Activated naive CD4-positive, alpha-beta T cell treated with Interleukin-2 at 50 U/mL for 16 hours (primary cell): ENCODE results near the gene GOLGA6L4.
"Not testable (repeated sequence)": the region's sequence is repeated elsewhere in the genome, so short reads cannot be mapped to it uniquely, and the experiment has no call there.

Source experiments
- DNase-seq: peaks from one replicate; pipeline ENCODE4 v3.0.0-alpha.2; 2020

GOLGA6L4 gene, protein sequence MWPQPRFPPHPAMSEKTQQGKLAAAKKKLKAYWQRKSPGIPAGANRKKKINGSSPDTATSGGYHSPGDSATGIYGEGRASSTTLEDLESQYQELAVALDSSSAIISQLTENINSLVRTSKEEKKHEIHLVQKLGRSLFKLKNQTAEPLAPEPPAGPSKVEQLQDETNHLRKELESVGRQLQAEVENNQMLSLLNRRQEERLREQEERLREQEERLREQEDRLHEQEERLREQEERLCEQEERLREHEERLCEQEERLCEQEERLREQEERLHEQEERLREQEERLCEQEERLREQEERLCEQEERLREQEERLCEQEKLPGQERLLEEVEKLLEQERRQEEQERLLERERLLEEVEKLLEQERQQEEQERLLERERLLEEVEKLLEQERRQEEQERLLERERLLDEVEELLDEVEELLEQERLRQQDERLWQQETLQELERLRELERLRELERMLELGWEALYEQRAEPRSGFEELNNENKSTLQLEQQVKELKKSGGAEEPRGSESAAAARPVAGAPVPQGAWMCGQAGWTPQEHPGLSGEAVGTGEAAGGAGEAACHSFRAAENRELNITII

DNA sequence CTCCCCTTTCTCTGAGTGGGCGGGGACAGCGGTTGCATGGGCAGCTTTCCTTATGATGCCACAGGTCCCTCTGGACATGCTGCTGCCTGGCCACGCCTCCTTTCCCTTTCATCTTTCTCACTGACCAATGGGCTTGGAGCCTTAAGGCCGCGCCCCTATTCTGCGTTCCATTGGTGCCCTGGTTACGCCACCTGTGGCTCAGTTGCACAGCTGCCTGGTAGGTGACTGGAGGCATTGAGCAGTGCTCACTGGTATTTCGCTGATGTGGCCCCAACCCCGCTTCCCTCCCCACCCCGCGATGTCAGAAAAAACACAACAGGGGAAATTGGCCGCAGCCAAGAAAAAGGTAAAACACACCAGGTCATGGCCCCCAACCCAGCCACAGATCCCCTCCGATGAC lies at the start of gene GOLGA6L4:
TSS of gene GOLGA6L4 (plus strand) at position 201 of the 400 bp plus-strand sequence. CDS start at position 263, 62 bp downstream.
- DNase-seq, result not testable (repeated sequence)

DNA sequence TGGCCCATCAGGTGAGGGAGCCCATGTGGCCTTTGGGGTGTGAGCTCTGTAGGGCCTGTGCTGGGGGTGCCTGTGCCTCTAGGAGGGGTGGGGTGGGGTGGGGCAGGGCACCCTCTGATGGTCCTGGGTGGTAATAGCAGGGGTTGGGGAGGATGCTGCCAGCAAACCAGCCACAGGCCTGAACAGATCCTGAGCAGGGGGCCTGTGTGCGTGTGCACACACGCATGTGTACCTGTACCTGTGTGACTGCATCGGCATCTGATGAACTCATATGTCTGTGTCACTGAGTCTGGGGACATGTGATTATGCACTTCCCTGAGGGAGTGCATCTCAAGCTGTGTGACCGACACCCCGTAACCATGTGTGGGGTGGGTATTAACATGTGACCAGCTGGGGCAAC lies 42.6 kb upstream of the GOLGA6L4 start:
- DNase-seq, result not testable (repeated sequence)

DNA sequence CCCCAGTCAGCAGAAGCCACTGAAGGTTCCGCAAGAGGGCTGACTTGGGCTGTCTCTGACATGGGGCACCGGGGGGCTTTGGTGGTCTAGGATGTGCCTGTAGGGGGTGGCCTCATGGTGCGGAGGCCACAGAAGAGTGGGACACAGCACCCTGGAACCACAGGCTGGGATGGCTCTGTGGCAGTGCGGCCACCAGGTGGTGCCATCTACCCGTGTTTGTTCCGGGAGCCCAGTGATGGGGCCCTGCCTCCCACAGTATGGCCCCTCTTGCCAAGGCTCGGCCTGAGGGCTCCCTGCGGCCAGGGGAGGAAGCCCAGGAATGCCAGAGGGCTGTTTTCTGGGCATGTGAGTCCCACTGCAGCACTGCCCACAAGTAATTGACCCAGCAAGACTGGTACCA lies 40.0 kb upstream of the GOLGA6L4 start:
- not testable (repeated sequence) for DNase-seq

DNA sequence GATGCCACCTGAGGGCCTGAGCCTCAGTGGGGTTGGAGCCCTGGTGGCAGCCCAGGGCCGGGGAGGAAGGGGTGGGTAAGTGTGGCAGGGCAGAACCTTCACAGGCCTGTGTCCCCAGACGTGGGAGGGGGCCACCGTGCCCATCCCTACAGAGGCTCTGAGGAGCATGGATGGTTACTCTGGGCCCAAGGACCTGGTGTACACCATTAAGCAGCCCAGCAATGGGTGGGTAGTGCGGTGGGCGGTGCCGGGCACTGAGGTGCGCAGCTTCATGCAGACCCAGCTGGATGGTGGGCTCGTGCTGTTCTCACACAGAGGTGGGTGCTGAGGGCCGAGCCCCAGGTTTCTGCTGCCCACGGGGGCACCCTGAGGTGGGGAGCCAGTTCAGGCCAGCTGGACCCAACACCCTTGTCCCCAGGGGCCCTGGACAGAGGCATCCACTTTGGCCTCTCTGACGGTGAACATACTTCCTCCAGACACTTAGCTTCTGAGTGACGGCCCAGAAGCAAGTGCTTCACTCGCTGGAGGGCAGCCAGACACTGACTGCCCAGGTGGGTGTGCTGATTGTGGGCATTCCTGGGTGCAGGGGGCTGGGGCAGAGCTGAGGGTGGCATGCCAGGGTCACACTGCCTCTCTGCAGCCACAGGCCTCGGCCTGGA lies 38.9 kb upstream of the GOLGA6L4 start:
- DNase-seq, result not testable (repeated sequence)

DNA sequence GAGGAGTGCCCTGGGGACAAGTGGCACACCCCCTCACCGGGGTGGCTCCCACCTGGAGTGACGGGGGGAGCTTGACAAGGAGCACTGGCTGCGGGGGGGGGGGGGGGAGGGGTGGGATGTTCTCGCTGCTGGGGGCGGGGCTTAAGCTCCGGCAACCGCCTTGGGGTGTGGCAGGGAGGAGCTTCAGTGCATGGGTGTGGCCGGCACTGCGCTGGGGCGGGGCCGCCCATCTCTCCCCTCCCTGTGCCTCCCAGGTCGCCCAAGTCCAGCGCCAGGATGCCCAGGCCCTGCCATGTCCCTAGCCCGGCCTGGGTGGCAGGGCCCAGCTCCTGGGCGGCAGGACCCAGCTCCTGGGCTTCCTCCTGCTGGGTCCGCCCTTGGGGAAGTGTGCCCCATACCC lies 35.7 kb upstream of the GOLGA6L4 start:
- not testable (repeated sequence) for DNase-seq

DNA sequence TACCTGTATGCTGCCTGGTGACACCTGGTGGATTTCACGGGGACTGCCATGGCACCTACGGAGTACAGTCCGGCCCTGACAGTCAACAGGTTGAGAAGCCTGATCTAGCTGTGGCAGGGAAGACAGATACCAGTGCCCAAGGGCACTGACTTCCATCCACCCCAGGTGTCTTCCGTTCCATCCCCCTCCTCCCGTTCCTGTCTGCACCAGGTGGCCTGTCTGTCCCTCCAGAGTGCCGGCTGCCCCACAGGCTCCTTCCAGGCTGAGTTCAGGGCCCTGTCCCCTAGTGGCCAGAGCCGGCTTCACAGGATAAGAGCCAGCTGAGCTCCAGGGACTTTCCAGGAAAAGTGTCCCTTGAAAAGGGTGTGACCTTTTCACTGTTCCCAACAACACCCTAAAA lies 10.9 kb downstream of the GOLGA6L4 start:
- DNase-seq, result not testable (repeated sequence)
